Nasal cavity respiratory epithelium epithelial cell of viscerocranial mucosa (primary cell): ENCODE measurements around the gene ZNF615. TPM values are rescaled to one million over a fixed set of nuclear protein-coding genes. Genes with fewer than 3 reads are reported as not detected.

Source experiments
- total RNA-seq: library from RNA; depleted of rRNA; stranded (reverse); fragments of >200 nt; gene quantifications from 2 replicates; pipeline ENCODE4 v1.2.3, GENCODE V29; 2014

Gene ZNF615
- total RNA-seq: 8.9 and 13.2 TPM in 2 replicates

DNA sequence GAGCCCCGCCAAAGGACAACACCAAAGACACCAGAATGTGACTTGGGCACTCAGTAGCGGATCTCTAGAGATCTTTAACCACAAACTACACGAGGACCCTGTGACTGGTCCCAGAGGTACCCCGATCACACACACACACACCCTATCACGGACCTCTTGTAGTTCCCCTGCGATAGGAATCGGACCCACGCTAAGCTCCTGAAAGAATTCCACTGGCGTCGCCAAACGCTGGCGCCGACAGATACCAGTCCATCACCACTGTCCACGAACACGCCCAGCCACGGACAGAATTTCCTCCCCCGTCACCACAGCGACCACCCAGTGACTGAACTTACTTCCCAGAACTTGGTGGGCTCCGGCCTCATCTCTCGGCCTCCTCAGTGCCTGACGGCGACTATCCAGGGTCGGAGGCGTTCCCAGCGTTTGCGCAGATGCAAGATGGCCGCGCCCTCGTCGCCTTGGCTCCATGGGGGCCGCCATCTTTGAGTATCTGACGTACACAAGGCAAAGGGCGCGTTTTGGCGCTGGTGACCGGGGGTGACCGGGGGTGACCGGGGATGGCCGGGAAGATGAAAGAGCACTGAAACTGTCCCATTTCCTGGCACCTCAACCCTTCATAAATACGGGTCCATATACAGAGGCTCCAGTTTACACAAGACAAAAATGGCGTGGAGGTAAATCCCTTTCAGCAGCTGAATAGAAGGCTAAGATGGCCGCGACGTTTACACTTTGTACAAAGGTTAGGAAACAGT, at the start of gene ZNF615:
Gene ZNF615 (minus strand): TSS at position 406 of the 752 bp plus-strand sequence. CDS start 4,500 bp downstream, outside the sequence.

GRCh38 chr19:52048555-52049501, 40.8 kb upstream of the ZNF615 start, which contains the start of gene ZNF432:
ZNF432 (minus strand) TSS chr19:52048838; CDS start chr19:52046868, 1,970 bp downstream.

DNA sequence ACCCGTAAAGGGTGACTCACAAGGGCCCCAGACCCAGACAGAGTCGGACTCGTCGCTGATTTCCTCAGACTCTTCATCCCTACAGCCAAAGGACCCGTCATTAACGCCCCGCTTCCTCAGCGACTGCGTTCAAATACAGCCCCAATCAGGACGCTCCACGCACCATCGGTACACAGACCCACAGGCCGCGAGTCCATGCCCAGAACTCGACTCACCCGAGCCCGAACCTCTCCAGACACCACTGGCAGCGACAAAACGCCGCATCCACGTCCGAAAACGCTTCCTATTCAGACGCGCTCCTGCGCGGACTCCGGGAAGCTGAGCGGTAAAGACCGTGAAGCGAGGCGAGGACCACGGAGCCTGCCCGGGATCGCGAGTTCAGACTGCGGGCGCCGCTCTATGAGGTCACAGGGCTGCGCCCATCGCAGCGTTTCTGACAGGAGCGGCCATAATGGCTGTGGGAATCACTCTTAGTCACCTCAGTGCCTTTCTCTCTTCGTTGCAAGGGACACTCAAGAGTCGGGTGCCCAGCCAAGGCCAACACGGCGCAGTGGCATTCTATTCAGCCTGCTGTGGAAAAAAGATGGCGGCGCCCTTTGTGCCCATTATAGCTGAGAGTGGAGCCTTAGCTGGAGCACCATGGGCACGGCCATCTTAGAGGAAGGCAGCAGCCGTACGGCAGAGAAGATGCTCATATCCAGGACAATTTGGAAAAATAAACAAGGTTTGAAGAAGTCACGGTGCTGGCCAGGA, 20.2 kb upstream of the ZNF615 start, which contains the start of gene ZNF614:
Gene ZNF614 (minus strand): TSS at position 353 of the 753 bp plus-strand sequence. CDS start 2,634 bp downstream, outside the sequence.

DNA sequence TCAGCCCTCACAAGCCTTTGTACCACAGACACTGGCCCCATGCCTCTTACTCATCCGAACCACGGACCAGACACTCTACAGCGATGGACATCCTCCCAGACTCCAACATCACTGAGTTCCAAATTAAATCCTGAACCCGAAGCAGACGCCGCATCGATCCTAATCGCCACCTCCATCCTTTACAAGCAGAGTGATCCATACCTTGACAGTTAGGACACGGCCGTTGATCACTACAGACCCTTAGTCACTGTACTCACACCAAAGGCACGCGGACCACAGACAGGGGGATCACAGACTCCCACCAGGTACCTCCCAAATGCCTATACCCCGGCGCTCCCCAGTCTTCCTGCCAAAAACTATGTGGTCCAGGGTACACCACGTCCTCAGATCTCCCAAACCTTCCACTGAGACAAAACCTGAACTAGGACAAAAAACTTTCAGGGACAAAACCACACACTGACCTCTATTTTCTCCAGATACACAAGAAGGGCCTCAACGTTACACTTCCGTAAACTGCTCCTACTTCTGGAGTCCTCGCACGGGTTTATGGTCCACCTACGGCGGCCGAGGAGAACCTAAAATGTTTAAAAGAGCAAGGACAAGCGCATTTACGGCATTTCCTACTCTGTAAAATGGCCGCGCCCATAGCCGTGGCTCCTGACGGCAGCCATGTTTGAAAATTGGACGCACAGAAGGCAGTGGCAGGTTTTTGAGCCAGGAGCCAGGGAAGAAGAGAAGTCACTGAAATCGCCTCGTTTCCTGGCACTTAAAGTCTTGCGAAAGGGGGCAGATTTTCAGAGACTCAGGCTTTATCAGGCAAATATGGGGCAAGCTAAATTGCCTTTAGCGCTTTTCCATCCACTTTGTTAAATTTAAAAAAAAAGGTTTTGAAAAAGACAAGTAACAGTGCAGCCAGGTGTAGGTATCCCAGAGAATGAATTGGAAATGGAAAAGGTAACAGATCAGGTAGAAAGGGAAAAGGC, 21.4 kb downstream of the ZNF615 start, which contains the start of gene ZNF350:
Gene ZNF350 (minus strand): TSS at position 532 of the 983 bp plus-strand sequence. CDS start 12,480 bp downstream, outside the sequence.

Other genes with a start within 250 kb of the ZNF615 start
- gene FPR2, start 247.0 kb downstream of the ZNF615 start, total RNA-seq: not detected in 2 replicates
- gene FPR3, start 213.1 kb downstream of the ZNF615 start, total RNA-seq: not detected in 2 replicates
- gene ZNF577, start 120.3 kb downstream of the ZNF615 start, total RNA-seq: 5.1 and 11.9 TPM in 2 replicates
- 14.0 and 17.0 TPM in 2 replicates for gene ZNF649, start 103.2 kb downstream of the ZNF615 start, total RNA-seq
- gene ZNF613, start 80.7 kb downstream of the ZNF615 start, total RNA-seq: 6.5 and 12.4 TPM in 2 replicates
- gene ZNF350, start 21.4 kb downstream of the ZNF615 start, total RNA-seq: 8.2 and 13.2 TPM in 2 replicates
- gene ZNF614, start 20.2 kb upstream of the ZNF615 start, total RNA-seq: 15.4 and 19.7 TPM in 2 replicates
- 11.3 and 15.2 TPM in 2 replicates for gene ZNF432, start 40.6 kb upstream of the ZNF615 start, total RNA-seq
- gene ZNF841, start 87.6 kb upstream of the ZNF615 start, total RNA-seq: 60.1 and 68.3 TPM in 2 replicates
- gene ZNF616, start 131.7 kb upstream of the ZNF615 start, total RNA-seq: 12.6 and 17.5 TPM in 2 replicates
- 4.8 and 12.2 TPM in 2 replicates for gene ZNF836, start 163.4 kb upstream of the ZNF615 start, total RNA-seq
- 109 and 218 TPM in 2 replicates for gene PPP2R1A, start 181.8 kb upstream of the ZNF615 start, total RNA-seq